NCI-H187 treated with DMSO at 0.1 percent for 48 hours (cell line): Measurements from ENCODE around the gene PSMF1.
"Not testable (repeated sequence)": the region's sequence is repeated elsewhere in the genome, so short reads cannot be mapped to it uniquely, and the experiment has no call there.

Experiments
- DNase-seq: peaks from one replicate; lab custom pipeline; 2025; lab: John Stamatoyannopoulos, UW

Gene PSMF1

GRCh38 chr20:1215386-1216170 is 97.2 kb downstream of the PSMF1 start:
- DNase-seq = no peak

GRCh38 chr20:1216527-1217427 is 98.4 kb downstream of the PSMF1 start:
- DNase-seq = not testable (repeated sequence)
